Caco-2 (cell line): ENCODE data around the gene FLYWCH2. TPM values are rescaled to one million over a fixed set of nuclear protein-coding genes. Genes with fewer than 3 reads are reported as not detected.
"Not testable (repeated sequence)": the region's sequence is repeated elsewhere in the genome, so short reads cannot be mapped to it uniquely, and the experiment has no call there.

ENCODE experiments used
- BruUV-seq: library from RNA; stranded (reverse); fragments of 400-500 nt; replicated peaks from 2 replicates; lab custom pipeline; 2021; lab: Mats Ljungman, UMichigan
- CTCF ChIA-PET: fragments of 300-600 bp; sonication (Branson Sonifier 250); formaldehyde crosslinking; loops from one replicate; lab custom pipeline; 2022; ENCODE audit warnings: antibody characterized with exemption; lab: Charles Lee
- POLR2A ChIA-PET: fragments of 300-600 bp; sonication (Branson Sonifier 250); formaldehyde crosslinking; loops from one replicate; lab custom pipeline; 2022; ENCODE audit warnings: antibody characterized with exemption; lab: Charles Lee
- DNase-seq, 2 experiments: peaks; one replicate each; pipeline versions ENCODE4 v3.0.0 to v3.0.0-alpha.2; 2020 to 2022
- H3K27me3 ChIP-seq: replicated peaks from 2 replicates; pipeline ENCODE4 v1.6.0; 2011; ENCODE audit warnings: low read length; ENCODE audit not compliant: control insufficient read depth, insufficient read depth
- H3K36me3 ChIP-seq: 2 replicates; pipeline ENCODE4 v1.5.1; 2011; ENCODE audit warnings: low read length; ENCODE audit not compliant: control insufficient read depth, insufficient read depth
- H3K4me1 ChIP-seq: fragments of 250-450 bp; sonication (Bioruptor Pico); 2 replicates; pipeline ENCODE4 v1.5.1; 2020; ENCODE audit warnings: mild to moderate bottlenecking
- H3K4me3 ChIP-seq: 2 replicates; pipeline ENCODE4 v1.5.1; 2011; ENCODE audit warnings: low read depth, mild to moderate bottlenecking, control low read depth, low read length
- H3K9me3 ChIP-seq: fragments of 250-450 bp; sonication (Bioruptor Pico); 2 replicates; pipeline ENCODE4 v1.5.1; 2020; ENCODE audit warnings: mild to moderate bottlenecking, moderate library complexity
- H3K27ac Mint-ChIP-seq: one replicate; pipeline ENCODE4 v1.8.0; 2022; ENCODE audit warnings: mixed read lengths; ENCODE audit not compliant: unreplicated experiment
- H3K27me3 Mint-ChIP-seq: one replicate; pipeline ENCODE4 v1.8.0; 2022; ENCODE audit warnings: mixed read lengths; ENCODE audit not compliant: insufficient read depth, unreplicated experiment
- H3K36me3 Mint-ChIP-seq: one replicate; pipeline ENCODE4 v1.8.0; 2022; ENCODE audit warnings: mild to moderate bottlenecking, mixed read lengths; ENCODE audit not compliant: insufficient read depth, unreplicated experiment
- H3K4me1 Mint-ChIP-seq: one replicate; pipeline ENCODE4 v1.8.0; 2022; ENCODE audit warnings: low read depth, mixed read lengths; ENCODE audit not compliant: unreplicated experiment
- H3K4me3 Mint-ChIP-seq: one replicate; pipeline ENCODE4 v1.8.0; 2022; ENCODE audit warnings: mild to moderate bottlenecking, moderate library complexity, mixed read lengths; ENCODE audit not compliant: unreplicated experiment
- H3K9me3 Mint-ChIP-seq: one replicate; pipeline ENCODE4 v1.8.0; 2022; ENCODE audit warnings: mixed read lengths; ENCODE audit not compliant: unreplicated experiment
- CTCF ChIP-seq, 2 experiments: fragments of 200-600 bp in 1 of 2; IDR thresholded peaks; 1 replicate in 1 of 2; 2 replicates in 1 of 2; pipeline versions ENCODE4 v1.5.1 to v1.8.0; 2011 to 2022; ENCODE audit warnings: antibody characterized with exemption in 1 of 2, control low read depth in 1 of 2, inconsistent platforms in 1 of 2, low read depth in 1 of 2, low read length in 1 of 2, mild to moderate bottlenecking in 1 of 2, moderate library complexity in 1 of 2; ENCODE audit not compliant: insufficient read depth in 1 of 2, severe bottlenecking in 1 of 2, unreplicated experiment in 1 of 2
- intact Hi-C: fragments of 100-400 bp; cut with micrococcal nuclease; formaldehyde crosslinking; loops from one replicate; pipeline ENCODE4 v1.10.0; 2022; ENCODE audit not compliant: unreplicated experiment
- total RNA-seq: library from RNA; stranded (reverse); gene quantifications from 2 replicates; pipeline ENCODE4 v1.2.3, GENCODE V29; 2022

Gene FLYWCH2
- total RNA-seq, 1 experiment from 2014 or later = 28.7 TPM

DNA sequence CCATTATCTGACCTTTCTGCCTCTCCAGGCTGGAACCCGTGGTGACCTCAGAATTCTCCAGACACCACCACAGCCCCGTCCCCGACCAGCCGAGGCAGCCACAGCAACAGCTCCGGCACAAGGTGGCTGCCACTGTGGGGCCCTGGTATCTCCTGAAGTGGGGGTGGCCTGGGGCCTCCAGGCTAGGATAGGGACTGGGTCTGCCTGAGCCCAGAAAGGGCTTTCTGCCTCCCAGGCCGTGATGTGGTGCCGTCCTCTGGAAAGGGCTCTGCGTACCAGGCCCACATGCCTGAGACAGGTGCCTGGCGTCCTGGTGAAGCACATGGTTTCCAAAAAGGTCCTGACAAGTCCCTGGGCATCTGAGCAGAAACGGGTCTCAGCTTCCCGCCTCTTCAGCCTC, 45.8 kb downstream of the FLYWCH2 start:
- H3K4me3 ChIP-seq = no peak overlapping the region
- no peak overlapping the region for H3K27ac Mint-ChIP-seq
- no peaks in the 10 kb centered on the region for H3K4me1 Mint-ChIP-seq
- H3K4me1 ChIP-seq = peaks cover 13% of the 10 kb centered on the region
- no peaks in the 10 kb centered on the region for H3K36me3 ChIP-seq
- H3K9me3 ChIP-seq = no peaks in the 10 kb centered on the region
- H3K27me3 Mint-ChIP-seq = no peaks in the 10 kb centered on the region
- no peaks in the 10 kb centered on the region for H3K9me3 Mint-ChIP-seq
- H3K36me3 Mint-ChIP-seq = peaks cover 6% of the 10 kb centered on the region
- intact Hi-C loops = no loop called here
- no TSS peak for BruUV-seq
- no peak overlapping the region for H3K4me3 Mint-ChIP-seq
- ChIA-PET POLR2A (no interaction called here), CTCF (interaction anchor here (0.5 kb wide), 1 partner anchor 43 kb away, joined by 3 read pairs; no protein-coding TSS in a partner anchor)
- no peaks in the 10 kb centered on the region for H3K27me3 ChIP-seq
- no peak for DNase-seq
- no peak for TF ChIP-seq CTCF (IDR thresholded peaks at IDR 0.05; ENCODE audit: insufficient read depth in 1 of 2, low read depth in 1 of 2, low read length in 1 of 2, severe bottlenecking in 1 of 2, unreplicated experiment in 1 of 2)

GRCh38 chr16:2929693-2930092, 46.7 kb downstream of the FLYWCH2 start:
- Mint-ChIP-seq H3K27me3 (no peaks in the 10 kb centered on the region), H3K27ac (no peak overlapping the region), H3K9me3 (no peaks in the 10 kb centered on the region), H3K4me3 (no peak overlapping the region), H3K36me3 (peaks cover 6% of the 10 kb centered on the region), H3K4me1 (no peaks in the 10 kb centered on the region)
- Histone ChIP-seq H3K4me1 (peaks cover 13% of the 10 kb centered on the region), H3K4me3 (no peak overlapping the region), H3K36me3 (no peaks in the 10 kb centered on the region), H3K27me3 (no peaks in the 10 kb centered on the region), H3K9me3 (no peaks in the 10 kb centered on the region)
- TF ChIP-seq CTCF (IDR thresholded peaks at IDR 0.05; ENCODE audit: insufficient read depth in 1 of 2, low read depth in 1 of 2, low read length in 1 of 2, severe bottlenecking in 1 of 2, unreplicated experiment in 1 of 2) = no peak
- no TSS peak for BruUV-seq
- intact Hi-C loops = no loop called here
- no peak for DNase-seq
- CTCF ChIA-PET = no interaction called here
- POLR2A ChIA-PET = no interaction called here

GRCh38 chr16:2930236-2930635, 47.2 kb downstream of the FLYWCH2 start:
- intact Hi-C loops = no loop called here
- CTCF ChIA-PET = no interaction called here
- no TSS peak for BruUV-seq
- Mint-ChIP-seq H3K27ac (no peak overlapping the region), H3K36me3 (peaks cover 8% of the 10 kb centered on the region), H3K9me3 (no peaks in the 10 kb centered on the region), H3K27me3 (no peaks in the 10 kb centered on the region), H3K4me3 (no peak overlapping the region), H3K4me1 (no peaks in the 10 kb centered on the region)
- Histone ChIP-seq H3K4me3 (no peak overlapping the region), H3K4me1 (peaks cover 13% of the 10 kb centered on the region), H3K36me3 (no peaks in the 10 kb centered on the region), H3K27me3 (no peaks in the 10 kb centered on the region), H3K9me3 (no peaks in the 10 kb centered on the region)
- no peak for DNase-seq
- TF ChIP-seq CTCF (IDR thresholded peaks at IDR 0.05; ENCODE audit: insufficient read depth in 1 of 2, low read depth in 1 of 2, low read length in 1 of 2, severe bottlenecking in 1 of 2, unreplicated experiment in 1 of 2) = no peak
- POLR2A ChIA-PET = no interaction called here

- H3K27me3 Mint-ChIP-seq, H3K4me1 ChIP-seq, CTCF ChIA-PET, BruUV-seq, H3K9me3 ChIP-seq, H3K27me3 ChIP-seq, H3K4me3 ChIP-seq, H3K4me1 Mint-ChIP-seq, H3K36me3 ChIP-seq, H3K27ac Mint-ChIP-seq, DNase-seq, POLR2A ChIA-PET, intact Hi-C loops, H3K4me3 Mint-ChIP-seq, H3K9me3 Mint-ChIP-seq: not testable (repeated sequence)
- H3K36me3 Mint-ChIP-seq = peaks cover 12% of the 10 kb centered on the region
Measured at GRCh38 chr16:2931231-2931914, 48.4 kb downstream of the FLYWCH2 start.
